ENCODE data around the gene MAP3K1. TPM values are rescaled to one million over a fixed set of nuclear protein-coding genes. Genes with fewer than 3 reads are reported as not detected.

Gene MAP3K1
- total RNA-seq, 1 donor from 2014 or later = 5.7 TPM

DNA sequence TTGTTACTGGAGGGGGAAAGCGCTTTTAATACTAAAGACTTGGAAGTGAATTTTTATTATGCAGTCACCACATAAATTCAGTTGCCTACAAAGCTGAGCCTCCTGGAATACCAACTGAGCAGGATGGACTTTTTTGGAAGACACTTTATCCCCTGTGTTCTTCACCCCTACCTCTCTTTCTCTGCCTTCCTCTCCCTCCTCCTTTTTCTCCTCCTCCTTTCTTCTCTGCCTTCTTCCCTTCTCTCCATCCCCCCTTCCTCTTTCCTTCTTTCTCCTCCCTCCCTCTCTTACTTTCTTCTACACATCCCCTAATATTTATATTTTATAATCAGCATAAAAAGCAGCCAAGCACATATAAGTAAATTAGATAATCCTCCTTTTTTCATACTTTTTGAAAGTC, 39.6 kb downstream of the MAP3K1 start:
- H3K27ac ChIP-seq (replicated peaks) = peak overlapping the region; percentile 37
- no peak overlapping the region for H3K4me3 ChIP-seq
- H3K4me1 ChIP-seq = peaks cover 76% of the 10 kb centered on the region
- intact Hi-C loops (cut with micrococcal nuclease) = no loop called here
- H3K9me3 ChIP-seq (replicated peaks) = no peaks in the 10 kb centered on the region
- peaks cover 13% of the 10 kb centered on the region for H3K36me3 ChIP-seq
- DNase-seq = no peak
- H3K27me3 ChIP-seq (ENCODE audit: low read depth) = no peaks in the 10 kb centered on the region
- TF ChIP-seq, protein P1, sequence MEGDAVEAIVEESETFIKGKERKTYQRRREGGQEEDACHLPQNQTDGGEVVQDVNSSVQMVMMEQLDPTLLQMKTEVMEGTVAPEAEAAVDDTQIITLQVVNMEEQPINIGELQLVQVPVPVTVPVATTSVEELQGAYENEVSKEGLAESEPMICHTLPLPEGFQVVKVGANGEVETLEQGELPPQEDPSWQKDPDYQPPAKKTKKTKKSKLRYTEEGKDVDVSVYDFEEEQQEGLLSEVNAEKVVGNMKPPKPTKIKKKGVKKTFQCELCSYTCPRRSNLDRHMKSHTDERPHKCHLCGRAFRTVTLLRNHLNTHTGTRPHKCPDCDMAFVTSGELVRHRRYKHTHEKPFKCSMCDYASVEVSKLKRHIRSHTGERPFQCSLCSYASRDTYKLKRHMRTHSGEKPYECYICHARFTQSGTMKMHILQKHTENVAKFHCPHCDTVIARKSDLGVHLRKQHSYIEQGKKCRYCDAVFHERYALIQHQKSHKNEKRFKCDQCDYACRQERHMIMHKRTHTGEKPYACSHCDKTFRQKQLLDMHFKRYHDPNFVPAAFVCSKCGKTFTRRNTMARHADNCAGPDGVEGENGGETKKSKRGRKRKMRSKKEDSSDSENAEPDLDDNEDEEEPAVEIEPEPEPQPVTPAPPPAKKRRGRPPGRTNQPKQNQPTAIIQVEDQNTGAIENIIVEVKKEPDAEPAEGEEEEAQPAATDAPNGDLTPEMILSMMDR (IDR thresholded peaks at IDR 0.05; ENCODE audit: borderline replicate concordance) = no peak

DNA sequence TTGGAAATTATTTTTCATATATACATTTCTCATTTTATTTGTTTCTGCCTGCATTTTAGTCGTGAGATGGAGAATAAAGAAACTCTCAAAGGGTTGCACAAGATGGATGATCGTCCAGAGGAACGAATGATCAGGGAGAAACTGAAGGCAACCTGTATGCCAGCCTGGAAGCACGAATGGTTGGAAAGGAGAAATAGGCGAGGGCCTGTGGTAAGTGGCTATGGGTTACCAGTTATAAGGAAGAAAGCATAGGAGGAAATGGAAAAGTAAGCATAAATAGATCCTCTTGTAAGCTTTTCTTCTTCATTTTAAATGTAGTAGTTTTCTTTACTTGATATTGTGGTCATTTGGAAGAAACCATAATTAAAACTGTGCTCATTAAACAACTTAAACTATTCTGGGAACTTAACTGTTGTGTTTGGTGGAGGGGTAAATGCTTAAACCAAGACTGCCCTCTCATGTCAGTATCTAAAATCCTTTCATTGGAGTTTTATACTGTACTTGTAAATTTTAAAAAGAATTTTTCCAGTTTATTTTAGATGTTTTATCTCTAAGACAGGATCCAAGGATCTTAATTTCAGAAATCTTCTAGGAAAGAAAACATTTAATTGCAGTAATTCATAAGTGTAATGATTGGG, 41.3 kb downstream of the MAP3K1 start:
- Histone ChIP-seq H3K9me3 (replicated peaks) (no peaks in the 10 kb centered on the region), H3K4me3 (no peak overlapping the region), H3K27me3 (ENCODE audit: low read depth) (no peaks in the 10 kb centered on the region), H3K36me3 (peaks cover 30% of the 10 kb centered on the region), H3K4me1 (peaks cover 59% of the 10 kb centered on the region), H3K27ac (replicated peaks) (no peak overlapping the region)
- no peak for DNase-seq
- intact Hi-C loops (cut with micrococcal nuclease) = no loop called here
- TF ChIP-seq, protein P1 (IDR thresholded peaks at IDR 0.05; ENCODE audit: borderline replicate concordance) = no peak

DNA sequence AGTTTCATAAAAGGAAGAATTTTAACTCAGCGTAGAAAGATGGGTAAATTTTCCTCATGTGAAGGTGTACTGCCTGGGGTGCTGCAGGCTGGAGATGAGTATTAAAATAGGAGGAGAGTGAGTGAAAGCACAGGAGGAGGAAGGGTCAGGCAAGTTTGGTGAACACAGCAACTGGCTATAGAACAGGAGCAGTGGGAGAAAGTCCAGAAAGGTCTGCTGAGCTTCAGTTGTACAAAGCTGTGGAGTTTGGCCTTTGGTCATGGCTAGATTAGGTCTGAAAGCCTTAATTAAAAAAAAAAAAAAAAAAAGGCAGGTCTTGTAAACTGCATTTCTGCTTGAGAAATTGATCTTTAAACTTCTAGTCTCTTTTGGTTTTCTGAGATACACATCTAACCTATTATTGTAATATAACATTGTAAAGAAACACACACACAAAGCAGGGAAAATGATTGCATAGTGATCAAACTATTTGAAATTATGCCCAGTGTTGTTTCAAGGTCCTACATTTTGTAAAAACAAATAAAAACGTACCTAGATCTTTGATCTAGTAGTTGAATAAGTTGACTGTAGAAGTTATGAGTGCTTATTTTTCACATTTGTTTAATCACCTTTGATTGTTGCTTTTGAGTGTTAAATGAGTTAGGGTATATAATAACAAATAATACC, 43.6 kb downstream of the MAP3K1 start:
- no peak overlapping the region for H3K4me3 ChIP-seq
- peaks cover 46% of the 10 kb centered on the region for H3K36me3 ChIP-seq
- H3K9me3 ChIP-seq (replicated peaks) = no peaks in the 10 kb centered on the region
- intact Hi-C loops (cut with micrococcal nuclease) = no loop called here
- peaks cover 36% of the 10 kb centered on the region for H3K4me1 ChIP-seq
- no peak for DNase-seq
- no peaks in the 10 kb centered on the region for H3K27me3 ChIP-seq (ENCODE audit: low read depth)
- no peak overlapping the region for H3K27ac ChIP-seq (replicated peaks)
- TF ChIP-seq, protein P1 (IDR thresholded peaks at IDR 0.05; ENCODE audit: borderline replicate concordance) = no peak

DNA sequence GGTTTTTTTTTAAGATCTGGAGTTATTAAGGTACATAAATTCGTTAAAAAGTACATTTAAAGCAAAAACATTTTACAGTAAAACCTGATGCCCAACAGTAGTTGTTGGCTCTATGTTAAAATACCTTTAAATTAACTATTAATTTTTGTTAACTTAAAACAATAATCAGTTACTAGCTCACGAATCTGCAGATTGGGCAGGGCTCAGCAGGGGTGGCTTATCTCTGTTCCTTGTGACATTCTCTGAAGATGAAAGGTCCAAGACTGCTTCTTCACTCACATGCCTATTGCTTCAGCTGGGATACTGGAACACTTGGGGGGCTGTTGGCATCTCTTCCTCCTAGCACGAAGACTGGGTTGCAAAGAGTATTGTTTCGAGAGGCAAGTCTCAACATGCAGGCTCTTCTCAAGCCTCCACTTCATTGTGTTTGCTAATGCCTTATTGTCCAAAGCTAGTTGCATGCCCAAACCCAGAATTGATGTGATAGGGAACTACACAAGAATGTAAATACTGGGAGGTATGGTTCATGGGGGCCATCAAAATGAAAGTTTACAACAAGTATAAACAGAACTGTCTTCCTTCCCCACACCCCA, 46.6 kb downstream of the MAP3K1 start:
- no peak for DNase-seq
- Histone ChIP-seq H3K27me3 (ENCODE audit: low read depth) (no peaks in the 10 kb centered on the region), H3K27ac (replicated peaks) (no peak overlapping the region), H3K4me3 (no peak overlapping the region), H3K36me3 (peaks cover 72% of the 10 kb centered on the region), H3K4me1 (peaks cover 5% of the 10 kb centered on the region), H3K9me3 (replicated peaks) (no peaks in the 10 kb centered on the region)
- TF ChIP-seq, protein P1 (IDR thresholded peaks at IDR 0.05; ENCODE audit: borderline replicate concordance) = no peak
- intact Hi-C loops (cut with micrococcal nuclease) = no loop called here

DNA sequence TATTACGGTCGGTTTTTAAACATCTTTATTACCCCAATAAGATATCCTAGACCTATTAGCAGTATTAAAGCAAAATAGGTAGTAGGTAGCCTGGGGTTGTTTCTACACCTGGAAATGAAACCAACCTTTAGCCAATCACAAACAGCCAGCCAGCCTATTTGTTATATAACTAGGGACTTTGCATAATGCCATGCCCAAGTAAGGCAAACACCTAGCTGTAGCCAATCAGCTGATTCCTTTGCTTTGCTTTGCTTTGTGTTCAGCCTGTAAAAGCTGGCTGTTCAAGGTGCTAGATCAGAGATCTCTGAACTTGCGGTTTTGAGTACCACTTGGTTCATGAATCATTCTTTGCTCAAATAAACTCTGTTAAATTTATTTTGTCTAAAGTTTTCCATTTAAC, 47.6 kb downstream of the MAP3K1 start:
- TF ChIP-seq, protein P1 (IDR thresholded peaks at IDR 0.05; ENCODE audit: borderline replicate concordance) = no peak
- DNase-seq = no peak
- no peaks in the 10 kb centered on the region for H3K9me3 ChIP-seq (replicated peaks)
- H3K4me3 ChIP-seq = no peak overlapping the region
- intact Hi-C loops (cut with micrococcal nuclease) = no loop called here
- no peaks in the 10 kb centered on the region for H3K4me1 ChIP-seq
- H3K36me3 ChIP-seq = peaks cover 71% of the 10 kb centered on the region
- no peaks in the 10 kb centered on the region for H3K27me3 ChIP-seq (ENCODE audit: low read depth)
- no peak overlapping the region for H3K27ac ChIP-seq (replicated peaks)
